Activated naive CD4-positive, alpha-beta T cell treated with anti-CD3 and anti-CD28 coated beads, Interleukin-2, amount 10 ng/mL, durations not matched to agents 7 days and 5 days (primary cell): ENCODE measurements around the gene MICAL2.

Experiments used
- CTCF ChIA-PET: fragments of 350-600 bp; sonication (Branson Sonifier 250); formaldehyde crosslinking; loops from one replicate; lab custom pipeline; 2021; ENCODE audit warnings: antibody characterized with exemption; lab: Charles Lee
- DNase-seq: peaks from one replicate; pipeline ENCODE4 v3.0.0-alpha.2; 2020
- H3K27ac Mint-ChIP-seq: one replicate; pipeline ENCODE4 v1.8.0; 2021; ENCODE audit warnings: mild to moderate bottlenecking, moderate library complexity, mixed read lengths
- H3K27me3 Mint-ChIP-seq: one replicate; pipeline ENCODE4 v1.8.0; 2021; ENCODE audit warnings: mild to moderate bottlenecking, mixed read lengths
- H3K36me3 Mint-ChIP-seq: one replicate; pipeline ENCODE4 v1.8.0; 2021; ENCODE audit warnings: mixed read lengths
- H3K4me1 Mint-ChIP-seq: one replicate; pipeline ENCODE4 v1.8.0; 2021; ENCODE audit warnings: mixed read lengths
- H3K4me3 Mint-ChIP-seq: one replicate; pipeline ENCODE4 v1.8.0; 2021; ENCODE audit warnings: mild to moderate bottlenecking, moderate library complexity, mixed read lengths
- H3K9me3 Mint-ChIP-seq: one replicate; pipeline ENCODE4 v1.8.0; 2021; ENCODE audit warnings: mixed read lengths

Gene MICAL2

GRCh38 chr11:12110201-12110713 is at the start of gene MICAL2:
MICAL2 (plus strand) TSS chr11:12110590; CDS start chr11:12162156, 51,566 bp downstream.
- Mint-ChIP-seq H3K27ac (peak within 1 kb of the TSS; percentile 84), H3K9me3 (no peaks in the 10 kb centered on the region), H3K4me3 (peak within 1 kb of the TSS; percentile 68), H3K27me3 (peaks cover 3% of the 10 kb centered on the region), H3K36me3 (no peaks in the 10 kb centered on the region), H3K4me1 (peaks cover 37% of the 10 kb centered on the region)
- CTCF ChIA-PET: interaction anchor here (1.0 to 2.5 kb wide), 8 partner anchors 9 to 171 kb away, joined by 3 to 9 read pairs (median 4); no protein-coding TSS in a partner anchor
- DNase-seq: peak; percentile 89

- Mint-ChIP-seq H3K36me3 (no peaks in the 10 kb centered on the region), H3K27ac (no peak overlapping the region), H3K4me3 (no peak overlapping the region), H3K9me3 (peaks cover 9% of the 10 kb centered on the region), H3K27me3 (peaks cover 33% of the 10 kb centered on the region), H3K4me1 (peaks cover 7% of the 10 kb centered on the region)
- DNase-seq: no peak
- CTCF ChIA-PET: interaction anchor here (0.6 to 3.2 kb wide), 6 partner anchors 14 to 220 kb away, joined by 3 to 9 read pairs (median 4); no protein-coding TSS in a partner anchor
These were observed 48.4 kb upstream of the MICAL2 start for GRCh38 chr11:12061851-12062560.

- Mint-ChIP-seq H3K4me3 (no peak overlapping the region), H3K4me1 (peaks cover 7% of the 10 kb centered on the region), H3K9me3 (peaks cover 4% of the 10 kb centered on the region), H3K27me3 (peaks cover 42% of the 10 kb centered on the region), H3K36me3 (no peaks in the 10 kb centered on the region), H3K27ac (no peak overlapping the region)
- CTCF ChIA-PET: interaction anchor here (0.8 to 3.2 kb wide), 3 partner anchors 15 to 23 kb away, joined by 3 to 9 read pairs (median 7); no protein-coding TSS in a partner anchor
- no peak for DNase-seq
These were observed 47.1 kb upstream of the MICAL2 start for GRCh38 chr11:12063251-12063650.

- CTCF ChIA-PET: interaction anchor here (1.6 kb wide), 1 partner anchor 221 kb away, joined by 3 read pairs; no protein-coding TSS in a partner anchor
- H3K9me3 Mint-ChIP-seq: peaks cover 4% of the 10 kb centered on the region
- H3K27me3 Mint-ChIP-seq: peaks cover 53% of the 10 kb centered on the region
- H3K27ac Mint-ChIP-seq: no peak overlapping the region
- no peak overlapping the region for H3K4me3 Mint-ChIP-seq
- H3K36me3 Mint-ChIP-seq: no peaks in the 10 kb centered on the region
- no peak for DNase-seq
- peaks cover 7% of the 10 kb centered on the region for H3K4me1 Mint-ChIP-seq
These were observed 46.0 kb upstream of the MICAL2 start for GRCh38 chr11:12064136-12064953.

GRCh38 chr11:12064954-12065280 is 45.5 kb upstream of the MICAL2 start:
- Mint-ChIP-seq H3K4me1 (peaks cover 7% of the 10 kb centered on the region), H3K27me3 (peaks cover 55% of the 10 kb centered on the region), H3K4me3 (no peak overlapping the region), H3K9me3 (peaks cover 4% of the 10 kb centered on the region), H3K27ac (no peak overlapping the region), H3K36me3 (no peaks in the 10 kb centered on the region)
- DNase-seq: no peak
- CTCF ChIA-PET: interaction anchor here (1.6 kb wide), 1 partner anchor 220 kb away, joined by 3 read pairs; no protein-coding TSS in a partner anchor

GRCh38 chr11:12066056-12066798 is 44.2 kb upstream of the MICAL2 start:
- H3K4me3 Mint-ChIP-seq: no peak overlapping the region
- no peaks in the 10 kb centered on the region for H3K36me3 Mint-ChIP-seq
- peaks cover 54% of the 10 kb centered on the region for H3K27me3 Mint-ChIP-seq
- CTCF ChIA-PET: interaction anchor here (1.1 to 1.6 kb wide), 2 partner anchors 22 to 219 kb away, joined by 3 to 4 read pairs; no protein-coding TSS in a partner anchor
- peaks cover 4% of the 10 kb centered on the region for H3K9me3 Mint-ChIP-seq
- no peak for DNase-seq
- peaks cover 9% of the 10 kb centered on the region for H3K4me1 Mint-ChIP-seq
- H3K27ac Mint-ChIP-seq: no peak overlapping the region

- H3K27me3 Mint-ChIP-seq: peaks cover 51% of the 10 kb centered on the region
- peaks cover 11% of the 10 kb centered on the region for H3K4me1 Mint-ChIP-seq
- DNase-seq: no peak
- H3K9me3 Mint-ChIP-seq: peaks cover 4% of the 10 kb centered on the region
- no peak overlapping the region for H3K4me3 Mint-ChIP-seq
- no peak overlapping the region for H3K27ac Mint-ChIP-seq
- CTCF ChIA-PET: interaction anchor here (1.1 kb wide), 1 partner anchor 23 kb away, joined by 4 read pairs; no protein-coding TSS in a partner anchor
- no peaks in the 10 kb centered on the region for H3K36me3 Mint-ChIP-seq
These were observed 43.4 kb upstream of the MICAL2 start for GRCh38 chr11:12066799-12067508.

DNA sequence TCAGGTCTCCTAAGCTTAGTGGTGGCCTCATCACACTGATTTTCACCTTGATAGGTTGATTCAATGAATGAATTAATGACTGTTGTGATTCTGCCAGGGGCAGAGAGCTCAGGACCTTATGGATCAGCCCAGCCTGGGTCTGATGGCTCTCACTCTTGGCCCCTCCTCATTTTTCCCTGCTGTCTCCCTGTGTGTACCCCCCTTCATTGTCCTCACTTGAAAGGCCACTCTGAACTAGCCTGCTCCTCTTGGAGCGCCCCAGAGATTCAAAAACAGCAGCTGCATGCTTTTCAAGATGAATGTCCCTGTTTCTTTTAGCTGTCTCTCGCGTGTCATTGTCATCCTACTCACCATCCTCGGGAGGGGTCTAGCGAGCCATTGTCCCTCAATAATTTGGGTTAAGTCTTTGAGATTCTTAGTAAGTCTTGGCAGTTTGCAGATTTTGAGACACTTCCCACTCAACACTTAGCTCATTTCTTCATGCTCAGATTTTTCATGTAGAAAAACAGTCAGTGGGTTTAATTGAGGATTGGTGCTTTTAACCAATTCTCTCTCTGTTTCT is 42.5 kb upstream of the MICAL2 start:
- no peak overlapping the region for H3K4me3 Mint-ChIP-seq
- H3K4me1 Mint-ChIP-seq: peaks cover 7% of the 10 kb centered on the region
- H3K9me3 Mint-ChIP-seq: peaks cover 4% of the 10 kb centered on the region
- no peaks in the 10 kb centered on the region for H3K36me3 Mint-ChIP-seq
- H3K27me3 Mint-ChIP-seq: peaks cover 51% of the 10 kb centered on the region
- no peak for DNase-seq
- H3K27ac Mint-ChIP-seq: no peak overlapping the region
- CTCF ChIA-PET: interaction anchor here (0.7 to 1.0 kb wide), 2 partner anchors 14 to 214 kb away, joined by 3 to 4 read pairs; no protein-coding TSS in a partner anchor

GRCh38 chr11:12069066-12069676 is 41.2 kb upstream of the MICAL2 start:
- no peak for DNase-seq
- CTCF ChIA-PET: no interaction called here
- Mint-ChIP-seq H3K36me3 (no peaks in the 10 kb centered on the region), H3K27ac (no peak overlapping the region), H3K9me3 (peaks cover 4% of the 10 kb centered on the region), H3K4me1 (peaks cover 7% of the 10 kb centered on the region), H3K4me3 (no peak overlapping the region), H3K27me3 (peaks cover 63% of the 10 kb centered on the region)

DNA sequence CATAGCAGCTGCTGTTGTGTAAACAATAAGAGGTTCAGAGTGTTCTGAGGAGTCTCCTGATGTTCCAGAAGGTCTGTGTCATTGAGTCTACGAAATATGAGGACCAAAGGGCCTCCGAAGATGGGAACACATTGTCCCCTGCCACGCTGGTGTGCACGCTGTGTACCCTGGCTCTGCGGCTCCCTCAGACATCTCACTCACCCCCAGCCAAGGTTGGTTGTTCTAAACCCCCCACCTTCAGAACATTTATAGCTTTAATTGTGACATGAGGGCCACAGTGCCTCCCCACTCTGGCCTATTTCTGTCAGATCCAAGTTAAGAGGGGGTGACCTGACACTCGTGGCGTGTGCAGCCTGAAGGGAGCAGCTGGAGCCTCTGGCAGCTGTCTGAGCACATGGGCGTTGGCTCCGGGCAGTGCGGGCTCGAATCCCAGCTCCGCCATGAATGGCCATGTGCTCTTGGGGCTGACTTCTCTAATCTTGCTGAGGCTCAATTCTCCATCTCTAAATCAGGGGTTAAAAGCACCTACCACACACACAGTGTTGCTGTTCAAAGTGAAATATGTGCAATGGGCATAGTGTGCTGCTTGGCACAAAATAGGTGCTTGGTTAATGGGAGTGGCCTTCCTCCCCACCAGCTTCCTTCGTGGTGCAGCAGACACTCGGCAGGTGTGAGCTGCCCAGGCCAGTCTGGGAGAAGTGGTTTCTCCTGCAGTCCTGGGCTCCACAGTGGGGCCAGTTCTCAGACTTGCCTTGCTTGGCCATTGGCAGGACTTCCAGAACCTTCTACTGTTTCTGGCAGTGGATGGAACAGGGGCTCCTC is 39.7 kb upstream of the MICAL2 start:
- Mint-ChIP-seq H3K4me1 (peaks cover 5% of the 10 kb centered on the region), H3K9me3 (no peaks in the 10 kb centered on the region), H3K36me3 (no peaks in the 10 kb centered on the region), H3K27ac (no peak overlapping the region), H3K4me3 (no peak overlapping the region), H3K27me3 (peaks cover 63% of the 10 kb centered on the region)
- CTCF ChIA-PET: interaction anchor here (1.0 to 1.2 kb wide), 2 partner anchors 16 to 17 kb away, joined by 3 to 4 read pairs; no protein-coding TSS in a partner anchor
- no peak for DNase-seq

GRCh38 chr11:12071574-12071973 is 38.8 kb upstream of the MICAL2 start:
- no peak overlapping the region for H3K27ac Mint-ChIP-seq
- CTCF ChIA-PET: interaction anchor here (1.1 to 1.2 kb wide), 3 partner anchors 16 to 213 kb away, joined by 3 read pairs; no protein-coding TSS in a partner anchor
- DNase-seq: no peak

DNA sequence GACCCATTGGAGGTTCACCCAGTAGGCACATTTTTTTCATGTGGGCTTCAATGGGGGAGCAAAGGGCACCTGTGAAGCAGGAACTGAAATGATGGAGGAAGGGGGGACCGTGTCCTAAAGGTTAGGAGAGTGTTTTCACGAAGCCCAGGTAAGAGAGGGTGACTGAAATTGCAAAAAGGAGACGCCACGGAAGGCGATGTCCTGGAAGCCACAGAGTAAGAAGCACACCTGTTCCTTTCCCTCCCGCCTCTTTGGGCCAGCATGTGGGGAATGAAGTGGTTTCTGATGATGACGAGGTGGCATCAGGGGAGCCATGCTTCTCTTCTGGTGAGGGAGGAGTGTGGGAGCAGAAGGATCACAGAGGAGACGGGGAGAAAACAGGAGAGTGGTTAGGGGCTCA is 37.0 kb upstream of the MICAL2 start:
- Mint-ChIP-seq H3K27me3 (peaks cover 64% of the 10 kb centered on the region), H3K9me3 (no peaks in the 10 kb centered on the region), H3K4me3 (no peak overlapping the region), H3K27ac (no peak overlapping the region), H3K36me3 (no peaks in the 10 kb centered on the region), H3K4me1 (peaks cover 5% of the 10 kb centered on the region)
- no peak for DNase-seq
- CTCF ChIA-PET: no interaction called here

More at GRCh38 chr11:12071574-12071973, 38.8 kb upstream of the MICAL2 start:
- peaks cover 64% of the 10 kb centered on the region for H3K27me3 Mint-ChIP-seq
- no peaks in the 10 kb centered on the region for H3K9me3 Mint-ChIP-seq
- H3K4me3 Mint-ChIP-seq: no peak overlapping the region
- H3K4me1 Mint-ChIP-seq: peaks cover 5% of the 10 kb centered on the region
- H3K36me3 Mint-ChIP-seq: no peaks in the 10 kb centered on the region
